ENCODE data around the gene GRK5.

The GRK5 gene

GRCh38 chr10:119302591-119303253, 95.4 kb downstream of the GRK5 start:
- Histone ChIP-seq H3K79me2 (ENCODE audit: insufficient read depth, low read length) (peaks cover 39% of the 10 kb centered on the region; the same call in 1 of the 2 replicates), H3K4me2 (ENCODE audit: low read depth, low read length, poor library complexity, severe bottlenecking) (no peak overlapping the region), H3K36me3 (ENCODE audit: insufficient read depth, low read length) (no peaks in the 10 kb centered on the region), H3K9me3 (ENCODE audit: insufficient read depth, low read depth, low read length) (no peaks in the 10 kb centered on the region), H3K4me1 (ENCODE audit: insufficient read depth, low read length, poor library complexity, severe bottlenecking) (peaks cover 80% of the 10 kb centered on the region), H3K9me2 (replicated peaks; ENCODE audit: low read depth, low read length) (no peaks in the 10 kb centered on the region), H3K9ac (ENCODE audit: low read depth, low read length, poor library complexity, severe bottlenecking) (peak overlapping the region; percentile 15), H3K27me3 (ENCODE audit: insufficient read depth, low read length, poor library complexity, severe bottlenecking) (no peaks in the 10 kb centered on the region), H3F3A (ENCODE audit: low read depth) (peaks cover 14% of the 10 kb centered on the region), H2AFZ (ENCODE audit: low read length) (no peak overlapping the region), H4K20me1 (ENCODE audit: insufficient read depth, low read length, poor library complexity, severe bottlenecking) (peaks cover 10% of the 10 kb centered on the region), H3K4me3 (ENCODE audit: low read length, poor library complexity, severe bottlenecking) (no peak overlapping the region)
- TF ChIP-seq CTCF (conservative IDR thresholded peaks at IDR 0.05; ENCODE audit: low read length) (no peak), EZH2phosphoT487 (IDR thresholded peaks at IDR 0.05; ENCODE audit: borderline replicate concordance) (no peak)

GRCh38 chr10:119303886-119304285, 96.5 kb downstream of the GRK5 start:
- no peaks in the 10 kb centered on the region for H3K27me3 ChIP-seq (ENCODE audit: insufficient read depth, low read length, poor library complexity, severe bottlenecking)
- peaks cover 48% of the 10 kb centered on the region; the same call in 1 of the 2 replicates for H3K79me2 ChIP-seq (ENCODE audit: insufficient read depth, low read length)
- peaks cover 14% of the 10 kb centered on the region for H3F3A ChIP-seq (ENCODE audit: low read depth)
- no peaks in the 10 kb centered on the region for H3K36me3 ChIP-seq (ENCODE audit: insufficient read depth, low read length)
- no peaks in the 10 kb centered on the region for H3K9me3 ChIP-seq (ENCODE audit: insufficient read depth, low read depth, low read length)
- H3K4me2 ChIP-seq (ENCODE audit: low read depth, low read length, poor library complexity, severe bottlenecking): no peak overlapping the region
- peaks cover 79% of the 10 kb centered on the region for H3K4me1 ChIP-seq (ENCODE audit: insufficient read depth, low read length, poor library complexity, severe bottlenecking)
- no peak overlapping the region for H2AFZ ChIP-seq (ENCODE audit: low read length)
- no peak overlapping the region for H3K9ac ChIP-seq (ENCODE audit: low read depth, low read length, poor library complexity, severe bottlenecking)
- no peak overlapping the region for H3K4me3 ChIP-seq (ENCODE audit: low read length, poor library complexity, severe bottlenecking)
- TF ChIP-seq CTCF (conservative IDR thresholded peaks at IDR 0.05; ENCODE audit: low read length): no peak
- H4K20me1 ChIP-seq (ENCODE audit: insufficient read depth, low read length, poor library complexity, severe bottlenecking): peaks cover 13% of the 10 kb centered on the region
- no peaks in the 10 kb centered on the region for H3K9me2 ChIP-seq (replicated peaks; ENCODE audit: low read depth, low read length)

GRCh38 chr10:119304541-119304940, 97.2 kb downstream of the GRK5 start:
- Histone ChIP-seq H3K27me3 (ENCODE audit: insufficient read depth, low read length, poor library complexity, severe bottlenecking) (no peaks in the 10 kb centered on the region), H3K79me2 (ENCODE audit: insufficient read depth, low read length) (peaks cover 46% of the 10 kb centered on the region; the same call in 1 of the 2 replicates), H3K9ac (ENCODE audit: low read depth, low read length, poor library complexity, severe bottlenecking) (peak overlapping the region; percentile 72), H3K4me1 (ENCODE audit: insufficient read depth, low read length, poor library complexity, severe bottlenecking) (peaks cover 75% of the 10 kb centered on the region), H3K9me3 (ENCODE audit: insufficient read depth, low read depth, low read length) (no peaks in the 10 kb centered on the region), H2AFZ (ENCODE audit: low read length) (no peak overlapping the region), H3F3A (ENCODE audit: low read depth) (peaks cover 14% of the 10 kb centered on the region), H3K9me2 (replicated peaks; ENCODE audit: low read depth, low read length) (no peaks in the 10 kb centered on the region), H3K36me3 (ENCODE audit: insufficient read depth, low read length) (no peaks in the 10 kb centered on the region), H3K4me3 (ENCODE audit: low read length, poor library complexity, severe bottlenecking) (no peak overlapping the region), H3K4me2 (ENCODE audit: low read depth, low read length, poor library complexity, severe bottlenecking) (peak overlapping the region; percentile 88), H4K20me1 (ENCODE audit: insufficient read depth, low read length, poor library complexity, severe bottlenecking) (peaks cover 17% of the 10 kb centered on the region)
- TF ChIP-seq CTCF (conservative IDR thresholded peaks at IDR 0.05; ENCODE audit: low read length): no peak
- TF ChIP-seq EZH2phosphoT487 (IDR thresholded peaks at IDR 0.05; ENCODE audit: borderline replicate concordance): no peak

Data from Loucy (cell line).